Transverse colon (tissue), 4 donors: ENCODE measurements around the gene MYH9. TPM values are rescaled to one million over a fixed set of nuclear protein-coding genes. Genes with fewer than 3 reads are reported as not detected.
"Not testable (repeated sequence)": the region's sequence is repeated elsewhere in the genome, so short reads cannot be mapped to it uniquely, and the experiment has no call there.

Experiments
- DNase-seq: peaks from one replicate; pipeline ENCODE4 v3.0.0-alpha.2; 2019
- H3K27ac ChIP-seq, 4 donors: fragments of 200-600 bp; sonication (generic); 2 replicates each; pipeline ENCODE4 v1.5.1; 2016 to 2018; ENCODE audit warnings: inconsistent platforms in 4 of 4
- H3K27me3 ChIP-seq: fragments of 200-600 bp; sonication (generic); 2 replicates; pipeline ENCODE4 v1.5.1; 2017; ENCODE audit warnings: inconsistent platforms
- H3K36me3 ChIP-seq, 4 donors: fragments of 200-600 bp; sonication (generic); 2 replicates each; pipeline ENCODE4 v1.5.1; 2017 to 2019; ENCODE audit warnings: inconsistent platforms in 4 of 4
- H3K4me1 ChIP-seq, 4 donors: fragments of 200-600 bp; sonication (generic); 2 replicates each; pipeline ENCODE4 v1.5.1; 2017 to 2020; ENCODE audit warnings: inconsistent platforms in 4 of 4
- H3K4me3 ChIP-seq, 4 donors: fragments of 200-600 bp; sonication (generic); 1 replicate in 1 of 4; 2 replicates in 3 of 4; pipeline versions ENCODE4 v1.5.1 to v1.6.1; 2017 to 2019; ENCODE audit warnings: inconsistent platforms in 4 of 4
- H3K9me3 ChIP-seq, 2 donors: fragments of 200-600 bp; sonication (generic); 2 replicates each; pipeline ENCODE4 v1.5.1; 2017 to 2019; ENCODE audit warnings: inconsistent platforms in 2 of 2
- CTCF ChIP-seq, 5 experiments: fragments of 200-600 bp in 3 of 5; fragments of 450-650 bp in 2 of 5; sonication (generic) in 3 of 5; IDR thresholded peaks; 1 replicate in 2 of 5; 2 replicates in 3 of 5; pipeline ENCODE4 v1.5.1; 2016 to 2017; ENCODE audit warnings: antibody characterized with exemption in 5 of 5, inconsistent platforms in 3 of 5, mild to moderate bottlenecking in 2 of 5, moderate library complexity in 1 of 5
- EP300 ChIP-seq: sonication (generic); formaldehyde crosslinking; IDR thresholded peaks from one replicate; pipeline ENCODE4 v1.6.1; 2017; ENCODE audit warnings: antibody characterized with exemption, low read depth
- POLR2A ChIP-seq: fragments of 450-650 bp; IDR thresholded peaks from one replicate; pipeline ENCODE4 v1.6.1; 2016; ENCODE audit warnings: antibody characterized with exemption, mild to moderate bottlenecking, moderate library complexity
- POLR2AphosphoS5 ChIP-seq, 3 donors: sonication (generic); formaldehyde crosslinking; IDR thresholded peaks; one replicate each; pipeline ENCODE4 v1.6.1; 2016; ENCODE audit warnings: antibody characterized with exemption in 3 of 3
- WGBS, 2 donors: methylation state at CpG; one replicate each; pipeline ENCODE4 v1.1.5; 2018; ENCODE audit warnings: low coverage in 1 of 2; 5-methylcytosine and 5-hydroxymethylcytosine counted together
- in situ Hi-C, 4 donors: fragments of 200-750 bp; cut with MboI; loops; one replicate each; pipeline versions ENCODE4 v1.15.0 to v1.15.1; 2017; ENCODE audit warnings: low sequenced_read_pairs in 3 of 4, low pct_ligation_motif_present in 1 of 4, low pct_unique_long_range_greater_than_20kb in 1 of 4
- intact Hi-C: fragments of 100-400 bp; cut with DNase I; formaldehyde crosslinking; loops from one replicate; pipeline ENCODE4 v1.15.1; 2023; ENCODE audit warnings: low total_unique reads
- total RNA-seq, 4 donors: library from RNA; depleted of rRNA; stranded (reverse); fragments of >200 nt; gene quantifications; one replicate each; pipeline ENCODE4 v1.1.0, GENCODE V29; 2016

Gene MYH9
- total RNA-seq, 4 donors from 2014 or later, result 385 to 511 (median 460) TPM

DNA sequence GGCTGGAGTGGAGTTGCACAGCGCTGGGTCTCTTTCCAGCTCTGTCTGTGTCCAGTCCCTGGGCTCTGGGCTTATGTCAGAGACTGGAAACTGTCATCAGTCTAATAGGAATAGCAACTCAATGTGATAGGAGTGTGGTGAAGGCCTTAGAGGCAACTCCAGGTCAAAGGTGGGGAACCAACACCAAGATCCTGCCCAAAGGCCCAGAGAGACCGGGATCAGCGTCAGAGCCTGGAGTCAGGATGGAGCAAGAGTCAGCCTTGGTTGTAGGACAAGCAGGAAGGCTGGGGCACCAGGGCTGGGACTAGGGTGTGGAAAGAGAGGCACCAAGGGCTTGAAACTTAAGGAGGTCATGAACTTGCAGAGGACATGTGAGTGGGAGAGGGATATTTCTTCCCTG lies 125.5 kb downstream of the MYH9 start:
- 100% methylated on average over 3 of the region's 3 CpGs; no CpG with 5 or more reads in 1 of the 2 donors for WGBS, 2 donors
- DNase-seq, H3K9me3 ChIP-seq, intact Hi-C loops, H3K36me3 ChIP-seq, H3K4me3 ChIP-seq, H3K27ac ChIP-seq, in situ Hi-C loops, H3K27me3 ChIP-seq: not testable (repeated sequence)
- peaks cover 0 to 22% (median 17%) of the 10 kb centered on the region in 4 donors for H3K4me1 ChIP-seq

GRCh38 chr22:36261675-36262074 lies 126.1 kb downstream of the MYH9 start:
- WGBS, 2 donors, result 71 to 90% methylated on average over 1 to 6 of the region's 6 CpGs
- H3K36me3 ChIP-seq, in situ Hi-C loops, intact Hi-C loops, DNase-seq, H3K9me3 ChIP-seq, H3K4me3 ChIP-seq, H3K27ac ChIP-seq, H3K27me3 ChIP-seq: not testable (repeated sequence)
- peaks cover 0 to 22% (median 17%) of the 10 kb centered on the region in 4 donors for H3K4me1 ChIP-seq

DNA sequence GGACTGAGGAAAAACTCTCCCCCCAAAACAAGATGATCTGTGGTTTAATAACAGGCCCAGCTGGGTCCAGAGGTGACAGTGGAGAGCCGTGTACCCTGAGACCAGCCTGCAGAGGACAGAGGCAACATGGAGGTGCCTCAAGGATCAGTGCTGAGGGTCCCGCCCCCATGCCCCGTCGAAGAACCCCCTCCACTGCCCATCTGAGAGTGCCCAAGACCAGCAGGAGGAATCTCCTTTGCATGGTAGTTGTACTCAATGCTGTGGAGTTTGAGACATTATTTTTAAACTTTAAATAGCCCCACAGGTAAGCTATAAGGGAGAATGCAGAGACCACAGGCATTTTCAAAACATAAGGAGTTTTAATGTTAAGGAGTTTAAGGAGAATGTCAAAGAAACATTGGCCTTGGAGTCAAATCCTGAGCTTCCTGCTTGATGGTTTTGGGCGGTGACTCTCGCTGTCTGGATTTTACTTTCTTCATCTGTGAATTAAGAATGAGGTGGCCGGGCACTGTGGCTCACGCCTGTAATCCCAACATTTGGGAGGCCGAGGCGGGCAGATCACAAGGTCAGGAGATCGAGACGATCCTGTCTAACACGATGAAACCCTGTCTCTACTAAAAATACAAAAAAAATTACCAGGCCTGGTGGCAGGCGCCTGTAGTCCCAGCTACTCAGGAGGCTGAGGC lies 128.0 kb downstream of the MYH9 start:
- intact Hi-C loops (no loop called here), in situ Hi-C loops (no loop called here)
- H3K27ac ChIP-seq, result peak overlapping the region; percentile 34 to 70 (median 66)
- no peaks in the 10 kb centered on the region for H3K36me3 ChIP-seq
- H3K9me3 ChIP-seq, result no peaks in the 10 kb centered on the region
- peaks cover 0 to 35% (median 23%) of the 10 kb centered on the region in 4 donors for H3K4me1 ChIP-seq
- H3K4me3 ChIP-seq, result no peak overlapping the region
- DNase-seq, result no peak
- WGBS, 2 donors, result 69 to 78% methylated on average over 7 to 14 of the region's 14 CpGs
- no peaks in the 10 kb centered on the region for H3K27me3 ChIP-seq
- TF ChIP-seq POLR2AphosphoS5 (IDR thresholded peaks at IDR 0.05), result no peak
- TF ChIP-seq POLR2A, result no peak
- no peak for TF ChIP-seq EP300
- no peak for TF ChIP-seq CTCF (IDR thresholded peaks at IDR 0.05)

- Histone ChIP-seq H3K9me3 (no peaks in the 10 kb centered on the region), H3K4me3 (no peak overlapping the region), H3K27ac (peak overlapping the region; percentile 34 to 70 (median 66)), H3K27me3 (no peaks in the 10 kb centered on the region), H3K4me1 (peaks cover 7 to 43% (median 31%) of the 10 kb centered on the region in 4 donors), H3K36me3 (no peaks in the 10 kb centered on the region)
- no peak for TF ChIP-seq EP300
- TF ChIP-seq POLR2A, result no peak
- TF ChIP-seq CTCF (IDR thresholded peaks at IDR 0.05), result no peak
- no peak for TF ChIP-seq POLR2AphosphoS5 (IDR thresholded peaks at IDR 0.05)
- in situ Hi-C loops, result no loop called here
- intact Hi-C loops, result no loop called here
- 40 to 64% methylated on average over 1 to 16 of the region's 16 CpGs for WGBS, 2 donors
- peak; percentile 47 for DNase-seq
These were observed 128.8 kb downstream of the MYH9 start for GRCh38 chr22:36258701-36259614.

- in situ Hi-C loops (no loop called here), intact Hi-C loops (no loop called here)
- DNase-seq, result no peak
- 81 to 91% methylated on average over 10 to 13 of the region's 13 CpGs for WGBS, 2 donors
- TF ChIP-seq POLR2AphosphoS5 (IDR thresholded peaks at IDR 0.05) (no peak), EP300 (no peak), POLR2A (no peak), CTCF (IDR thresholded peaks at IDR 0.05) (no peak)
- Histone ChIP-seq H3K4me3 (no peak overlapping the region), H3K36me3 (no peaks in the 10 kb centered on the region), H3K4me1 (peaks cover 8 to 51% (median 39%) of the 10 kb centered on the region in 4 donors), H3K9me3 (no peaks in the 10 kb centered on the region), H3K27me3 (no peaks in the 10 kb centered on the region), H3K27ac (peak overlapping the region; percentile 34 to 70 (median 66))
These were observed 129.7 kb downstream of the MYH9 start for GRCh38 chr22:36257948-36258670.
